GM23248 (cell line): ENCODE measurements around the gene EPS8. TPM values are rescaled to one million over a fixed set of nuclear protein-coding genes. Genes with fewer than 3 reads are reported as not detected.

Source experiments
- DNase-seq: peaks from one replicate; pipeline ENCODE4 v3.0.0-alpha.2; 2015
- H2AFZ ChIP-seq: fragments of 200-600 bp; sonication (generic); 2 replicates; pipeline ENCODE4 v1.6.1; 2016; ENCODE audit warnings: antibody characterized with exemption
- H3F3A ChIP-seq: fragments of 200-600 bp; sonication (generic); 2 replicates; pipeline ENCODE4 v1.6.1; 2016; ENCODE audit warnings: mild to moderate bottlenecking, antibody characterized with exemption, mixed run types; ENCODE audit not compliant: insufficient read depth
- H3K27ac ChIP-seq: fragments of 200-600 bp; sonication (generic); 2 replicates; pipeline ENCODE4 v1.5.1; 2016; ENCODE audit warnings: mild to moderate bottlenecking
- H3K27me3 ChIP-seq: fragments of 200-600 bp; sonication (generic); replicated peaks from 2 replicates; pipeline ENCODE4 v1.6.1; 2016; ENCODE audit warnings: mild to moderate bottlenecking; ENCODE audit not compliant: insufficient read depth
- H3K36me3 ChIP-seq: fragments of 200-600 bp; sonication (generic); 2 replicates; pipeline ENCODE4 v1.6.1; 2016; ENCODE audit warnings: low read depth, mild to moderate bottlenecking
- H3K4me1 ChIP-seq: fragments of 200-600 bp; sonication (generic); 2 replicates; pipeline ENCODE4 v1.6.1; 2016; ENCODE audit warnings: mild to moderate bottlenecking; ENCODE audit not compliant: insufficient read depth
- H3K4me2 ChIP-seq: fragments of 200-600 bp; sonication (generic); one replicate; pipeline ENCODE4 v1.6.1; 2016; ENCODE audit warnings: mild to moderate bottlenecking; ENCODE audit not compliant: unreplicated experiment
- H3K4me3 ChIP-seq: fragments of 200-600 bp; sonication (generic); 2 replicates; pipeline ENCODE4 v1.5.1; 2016; ENCODE audit warnings: mild to moderate bottlenecking
- H3K79me2 ChIP-seq: fragments of 200-600 bp; sonication (generic); 2 replicates; pipeline ENCODE4 v1.6.1; 2016; ENCODE audit warnings: mild to moderate bottlenecking; ENCODE audit not compliant: insufficient read depth
- H3K9ac ChIP-seq: fragments of 200-600 bp; sonication (generic); 2 replicates; pipeline ENCODE4 v1.6.1; 2016; ENCODE audit warnings: mild to moderate bottlenecking
- H3K9me2 ChIP-seq: fragments of 200-600 bp; sonication (generic); 2 replicates; pipeline ENCODE4 v1.6.1; 2016; ENCODE audit warnings: mixed run types, mild to moderate bottlenecking, moderate library complexity; ENCODE audit not compliant: insufficient read depth
- H3K9me3 ChIP-seq: fragments of 200-600 bp; sonication (generic); one replicate; pipeline ENCODE4 v1.6.1; 2017; ENCODE audit warnings: low read depth
- H4K20me1 ChIP-seq: fragments of 200-600 bp; sonication (generic); 2 replicates; pipeline ENCODE4 v1.6.0; 2016; ENCODE audit not compliant: insufficient read depth
- EZH2 ChIP-seq: fragments of 200-600 bp; sonication (generic); IDR thresholded peaks from 2 replicates; pipeline ENCODE4 v1.6.1; 2018; ENCODE audit warnings: antibody characterized with exemption, mild to moderate bottlenecking; ENCODE audit not compliant: insufficient read depth, poor library complexity, severe bottlenecking
- EZH2phosphoT487 ChIP-seq: fragments of 200-600 bp; sonication (generic); IDR thresholded peaks from 2 replicates; pipeline ENCODE4 v1.6.1; 2018; ENCODE audit warnings: antibody characterized with exemption, moderate library complexity, mild to moderate bottlenecking, low read depth; ENCODE audit not compliant: insufficient read depth
- WGBS, 2 experiments: methylation state at CpG; one replicate each; pipeline ENCODE4 v1.1.6; 2015 to 2017; ENCODE audit warnings: low lambda C conversion rate in 2 of 2, low coverage in 1 of 2; ENCODE audit errors: missing lambda C conversion rate in 2 of 2; 5-methylcytosine and 5-hydroxymethylcytosine counted together
- in situ Hi-C: fragments of 300-500 bp; cut with MboI; formaldehyde crosslinking; loops from 2 replicates; pipeline ENCODE4 v1.15.0; 2020
- polyA plus RNA-seq: library from polyadenylated mRNA; unstranded; fragments of >200 nt; fragmentation: Nextera tagmentation; extraction: Ambion mirVana; gene quantifications from 2 replicates; pipeline ENCODE4 v1.2.1, GENCODE V29; 2016
- total RNA-seq: library from RNA; depleted of rRNA; stranded (reverse); fragments of >200 nt; shearing (Covaris generic); gene quantifications from 2 replicates; pipeline ENCODE4 v1.2.3, GENCODE V29; 2014

EPS8 gene
- total and polyA plus RNA-seq, 2 experiments from 2014 or later = 103 to 107 TPM

GRCh38 chr12:15601210-15601800, 187.9 kb downstream of the EPS8 start:
- Histone ChIP-seq H3K27me3 (no peaks in the 10 kb centered on the region), H3K4me1 (peaks cover 43% of the 10 kb centered on the region), H3K27ac (peak overlapping the region; percentile 65), H3K9me2 (no peaks in the 10 kb centered on the region), H3K4me2 (peak overlapping the region; percentile 32), H3K79me2 (no peaks in the 10 kb centered on the region), H3K36me3 (no peaks in the 10 kb centered on the region), H3K9me3 (no peaks in the 10 kb centered on the region), H2AFZ (0 out of 2 replicates have a peak overlapping the region, but pooled peaks have one; percentile 10), H3K9ac (peak overlapping the region; percentile 10; the same call in 1 of the 2 replicates), H3F3A (peaks cover 42% of the 10 kb centered on the region), H4K20me1 (no peaks in the 10 kb centered on the region), H3K4me3 (no peak overlapping the region)
- in situ Hi-C loops = no loop called here
- DNase-seq = peak; percentile 92
- WGBS, 2 experiments = 86 to 100% methylated on average over 1 of the region's 1 CpG
- TF ChIP-seq EZH2 (no peak), EZH2phosphoT487 (no peak)

GRCh38 chr12:15600223-15600935, 188.8 kb downstream of the EPS8 start:
- 94 to 96% methylated on average over 7 of the region's 7 CpGs for WGBS, 2 experiments
- peaks cover 42% of the 10 kb centered on the region for H3F3A ChIP-seq
- peaks cover 43% of the 10 kb centered on the region for H3K4me1 ChIP-seq
- H3K9ac ChIP-seq = no peak overlapping the region
- H3K27ac ChIP-seq = peak overlapping the region; percentile 65
- no peaks in the 10 kb centered on the region for H4K20me1 ChIP-seq
- H3K9me2 ChIP-seq = no peaks in the 10 kb centered on the region
- no peak overlapping the region for H2AFZ ChIP-seq
- H3K79me2 ChIP-seq = no peaks in the 10 kb centered on the region
- no peak overlapping the region for H3K4me3 ChIP-seq
- DNase-seq = no peak
- in situ Hi-C loops = no loop called here
- no peaks in the 10 kb centered on the region for H3K36me3 ChIP-seq
- H3K9me3 ChIP-seq = no peaks in the 10 kb centered on the region
- H3K4me2 ChIP-seq = no peak overlapping the region
- TF ChIP-seq EZH2phosphoT487 (no peak), EZH2 (no peak)
- H3K27me3 ChIP-seq = no peaks in the 10 kb centered on the region

- Histone ChIP-seq H3K27ac (peak overlapping the region; percentile 38; the same call in 1 of the 2 replicates), H3K9ac (no peak overlapping the region), H3F3A (peaks cover 42% of the 10 kb centered on the region), H3K9me2 (no peaks in the 10 kb centered on the region), H3K4me2 (peak overlapping the region; percentile 10), H3K4me1 (peaks cover 43% of the 10 kb centered on the region), H4K20me1 (no peaks in the 10 kb centered on the region), H3K36me3 (no peaks in the 10 kb centered on the region), H2AFZ (no peak overlapping the region), H3K27me3 (no peaks in the 10 kb centered on the region), H3K9me3 (no peaks in the 10 kb centered on the region), H3K4me3 (no peak overlapping the region), H3K79me2 (no peaks in the 10 kb centered on the region)
- WGBS, 2 experiments = 75 to 81% methylated on average over 4 of the region's 4 CpGs
- in situ Hi-C loops = loop anchor here (5.0 kb wide), 1 partner anchor 253 kb away; no protein-coding TSS in a partner anchor
- TF ChIP-seq EZH2 (no peak), EZH2phosphoT487 (no peak)
- peak; percentile 82 for DNase-seq
Measured at GRCh38 chr12:15599266-15600037, 189.7 kb downstream of the EPS8 start.

- in situ Hi-C loops = loop anchor here (5.0 kb wide), 1 partner anchor 255 kb away; no protein-coding TSS in a partner anchor
- H3K9me2 ChIP-seq = no peaks in the 10 kb centered on the region
- H3K9ac ChIP-seq = no peak overlapping the region
- no peak overlapping the region for H3K27ac ChIP-seq
- H3K36me3 ChIP-seq = no peaks in the 10 kb centered on the region
- no peak for DNase-seq
- no peak overlapping the region for H2AFZ ChIP-seq
- no peaks in the 10 kb centered on the region for H4K20me1 ChIP-seq
- TF ChIP-seq EZH2phosphoT487 (no peak), EZH2 (no peak)
- no peak overlapping the region for H3K4me3 ChIP-seq
- H3K4me2 ChIP-seq = no peak overlapping the region
- peaks cover 36% of the 10 kb centered on the region for H3K4me1 ChIP-seq
- WGBS, 2 experiments = 62 to 63% methylated on average over 5 of the region's 5 CpGs
- H3K79me2 ChIP-seq = no peaks in the 10 kb centered on the region
- peaks cover 33% of the 10 kb centered on the region for H3F3A ChIP-seq
- no peaks in the 10 kb centered on the region for H3K27me3 ChIP-seq
- no peaks in the 10 kb centered on the region for H3K9me3 ChIP-seq
Measured at GRCh38 chr12:15597125-15597830, 191.9 kb downstream of the EPS8 start.
